Measurements from ENCODE around the gene CR1L.
"Not testable (repeated sequence)": the region's sequence is repeated elsewhere in the genome, so short reads cannot be mapped to it uniquely, and the experiment has no call there.

Gene CR1L

DNA sequence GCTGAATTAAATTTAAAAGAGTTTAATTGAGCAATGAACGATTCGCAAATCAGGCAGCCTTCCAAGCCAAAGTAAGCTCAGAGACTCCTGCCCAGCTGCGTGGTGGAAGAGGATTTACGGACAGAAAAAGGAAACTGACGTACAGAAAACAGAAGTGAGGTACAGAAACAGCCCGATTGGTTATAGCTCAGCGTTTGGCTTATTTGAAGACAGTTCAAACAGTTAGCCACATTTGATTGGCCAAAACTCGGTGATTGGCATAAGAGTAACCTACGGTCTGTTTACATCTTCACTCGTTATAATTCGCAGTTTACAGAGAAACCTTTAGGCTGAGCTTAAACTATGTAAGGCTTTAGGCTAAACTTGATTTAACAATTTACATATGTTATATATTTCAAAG, 46.9 kb downstream of the CR1L start:
- no peak for DNase-seq (ENCODE audit: low spot score)
- TF ChIP-seq, protein P1, sequence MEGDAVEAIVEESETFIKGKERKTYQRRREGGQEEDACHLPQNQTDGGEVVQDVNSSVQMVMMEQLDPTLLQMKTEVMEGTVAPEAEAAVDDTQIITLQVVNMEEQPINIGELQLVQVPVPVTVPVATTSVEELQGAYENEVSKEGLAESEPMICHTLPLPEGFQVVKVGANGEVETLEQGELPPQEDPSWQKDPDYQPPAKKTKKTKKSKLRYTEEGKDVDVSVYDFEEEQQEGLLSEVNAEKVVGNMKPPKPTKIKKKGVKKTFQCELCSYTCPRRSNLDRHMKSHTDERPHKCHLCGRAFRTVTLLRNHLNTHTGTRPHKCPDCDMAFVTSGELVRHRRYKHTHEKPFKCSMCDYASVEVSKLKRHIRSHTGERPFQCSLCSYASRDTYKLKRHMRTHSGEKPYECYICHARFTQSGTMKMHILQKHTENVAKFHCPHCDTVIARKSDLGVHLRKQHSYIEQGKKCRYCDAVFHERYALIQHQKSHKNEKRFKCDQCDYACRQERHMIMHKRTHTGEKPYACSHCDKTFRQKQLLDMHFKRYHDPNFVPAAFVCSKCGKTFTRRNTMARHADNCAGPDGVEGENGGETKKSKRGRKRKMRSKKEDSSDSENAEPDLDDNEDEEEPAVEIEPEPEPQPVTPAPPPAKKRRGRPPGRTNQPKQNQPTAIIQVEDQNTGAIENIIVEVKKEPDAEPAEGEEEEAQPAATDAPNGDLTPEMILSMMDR (IDR thresholded peaks at IDR 0.05; ENCODE audit: extremely low read depth, insufficient read depth, missing control alignments): no peak
- in situ Hi-C loops (cut with MboI; ENCODE audit: low pct_unique_long_range_greater_than_20kb, low sequenced_read_pairs, unreplicated experiment): no loop called here

DNA sequence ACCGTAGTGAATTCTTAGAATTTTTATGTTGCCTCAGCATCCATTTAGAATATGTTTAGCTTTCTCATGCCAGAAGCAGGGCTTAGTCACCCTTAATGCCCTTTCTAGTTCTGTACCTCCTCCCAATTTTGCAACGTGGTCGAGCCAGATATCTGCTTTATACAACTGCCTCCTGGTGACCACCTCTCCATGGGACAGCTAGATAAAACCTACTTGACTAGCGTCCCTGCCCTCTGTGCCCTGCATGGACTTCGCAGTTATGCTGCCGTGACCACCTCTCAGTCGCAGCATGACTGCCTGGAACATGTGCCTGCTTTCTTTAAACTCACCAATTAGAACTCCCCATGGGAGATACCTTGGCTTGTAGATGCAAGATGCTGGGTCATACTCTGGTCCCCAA, 47.4 kb downstream of the CR1L start:
- DNase-seq (ENCODE audit: low spot score); in situ Hi-C loops (cut with MboI; ENCODE audit: low pct_unique_long_range_greater_than_20kb, low sequenced_read_pairs, unreplicated experiment): not testable (repeated sequence)

DNA sequence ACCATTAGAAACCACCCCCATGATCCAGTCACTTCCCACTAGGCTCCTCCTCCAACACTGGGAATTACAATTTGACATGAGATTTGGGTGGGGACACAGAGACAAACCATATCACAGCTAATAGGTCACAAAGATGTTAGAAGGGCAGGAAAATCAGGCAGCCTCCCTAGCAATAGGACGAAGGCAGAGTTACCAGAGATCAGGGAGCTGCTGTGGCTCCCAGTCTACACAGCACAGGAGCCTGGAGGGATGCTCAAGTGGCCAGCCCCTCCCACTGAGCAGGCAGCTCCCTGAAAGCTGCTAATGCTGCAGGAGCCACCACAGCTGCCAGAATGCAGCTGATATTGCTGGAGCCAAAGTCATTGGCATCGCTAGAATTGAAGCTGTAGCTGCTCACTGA, 51.0 kb downstream of the CR1L start:
- no peak for DNase-seq (ENCODE audit: low spot score)
- TF ChIP-seq, protein P1 (IDR thresholded peaks at IDR 0.05; ENCODE audit: extremely low read depth, insufficient read depth, missing control alignments): no peak
- in situ Hi-C loops (cut with MboI; ENCODE audit: low pct_unique_long_range_greater_than_20kb, low sequenced_read_pairs, unreplicated experiment): no loop called here

DNA sequence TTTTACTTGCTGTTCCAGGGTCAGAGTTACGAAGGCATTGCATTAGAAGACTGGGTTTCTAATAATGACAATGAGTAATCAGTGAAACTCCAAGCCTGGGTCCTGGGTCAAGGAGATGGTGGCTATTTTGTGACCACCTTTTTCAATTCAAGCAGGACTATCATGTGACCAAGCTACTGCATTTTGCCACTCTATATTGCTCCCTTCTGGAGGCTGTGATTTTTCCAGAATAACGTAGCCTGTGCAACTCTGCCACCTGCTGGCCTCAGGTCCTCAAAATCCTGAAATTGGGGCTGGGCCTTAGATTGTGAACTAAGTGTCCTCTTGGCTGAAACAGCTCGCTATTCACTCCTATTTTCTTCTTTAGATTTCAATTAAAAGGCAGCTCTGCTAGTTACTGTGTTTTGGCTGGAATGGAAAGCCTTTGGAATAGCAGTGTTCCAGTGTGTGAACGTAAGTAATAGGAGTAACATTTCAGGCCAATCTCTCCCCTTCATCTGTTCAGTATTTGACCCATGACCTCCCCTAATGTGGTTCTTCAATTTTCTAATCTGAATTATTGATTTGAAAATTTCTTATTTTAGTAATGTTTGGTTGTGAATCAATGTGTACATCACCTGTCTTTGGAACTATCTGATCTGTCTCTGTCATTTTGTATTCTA, 54.0 kb downstream of the CR1L start:
- in situ Hi-C loops (cut with MboI; ENCODE audit: low pct_unique_long_range_greater_than_20kb, low sequenced_read_pairs, unreplicated experiment): no loop called here
- TF ChIP-seq, protein P1 (IDR thresholded peaks at IDR 0.05; ENCODE audit: extremely low read depth, insufficient read depth, missing control alignments): peak; percentile 66
- no peak for DNase-seq (ENCODE audit: low spot score)

DNA sequence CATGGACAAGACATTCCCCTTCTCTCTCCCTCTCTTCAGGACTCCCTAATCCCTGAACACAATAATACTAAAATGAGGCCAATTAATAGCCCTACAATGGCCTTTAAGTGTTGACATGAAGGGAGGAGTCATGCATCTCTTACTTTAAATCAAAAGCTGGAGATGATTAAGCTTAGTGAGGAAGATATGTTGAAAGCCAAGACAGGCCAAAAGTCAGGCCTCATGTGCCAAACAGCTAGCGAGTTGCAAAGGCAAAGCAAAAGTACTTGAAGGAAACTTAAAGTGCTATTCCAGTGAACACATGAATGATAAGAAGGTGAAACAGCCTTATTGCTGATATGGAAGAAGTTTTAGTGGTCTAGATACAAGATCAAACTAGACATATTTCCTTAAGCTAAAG, 57.4 kb downstream of the CR1L start:
- DNase-seq (ENCODE audit: low spot score): no peak
- in situ Hi-C loops (cut with MboI; ENCODE audit: low pct_unique_long_range_greater_than_20kb, low sequenced_read_pairs, unreplicated experiment): no loop called here
- TF ChIP-seq, protein P1 (IDR thresholded peaks at IDR 0.05; ENCODE audit: extremely low read depth, insufficient read depth, missing control alignments): no peak

DNA sequence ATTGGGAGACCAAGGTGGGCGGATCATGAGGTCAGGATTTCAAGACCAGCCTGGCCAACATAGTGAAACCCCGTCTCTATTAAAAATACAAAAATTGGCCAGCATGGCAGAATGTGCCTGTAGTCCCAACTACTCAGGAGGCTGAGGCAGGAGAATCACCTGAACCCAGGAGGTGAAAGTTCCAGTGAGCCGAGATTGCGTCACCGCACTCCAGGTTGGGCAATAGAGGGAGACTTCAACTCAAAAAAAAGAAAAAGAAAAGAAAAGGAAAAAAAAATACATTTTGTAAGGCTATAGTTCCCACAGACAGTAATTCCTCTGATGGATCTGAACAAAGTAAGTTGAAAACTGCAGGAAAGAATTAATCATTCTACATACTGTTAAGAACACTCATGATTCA, 58.8 kb downstream of the CR1L start:
- TF ChIP-seq, protein P1 (IDR thresholded peaks at IDR 0.05; ENCODE audit: extremely low read depth, insufficient read depth, missing control alignments): no peak
- in situ Hi-C loops (cut with MboI; ENCODE audit: low pct_unique_long_range_greater_than_20kb, low sequenced_read_pairs, unreplicated experiment): no loop called here
- DNase-seq (ENCODE audit: low spot score): no peak

DNA sequence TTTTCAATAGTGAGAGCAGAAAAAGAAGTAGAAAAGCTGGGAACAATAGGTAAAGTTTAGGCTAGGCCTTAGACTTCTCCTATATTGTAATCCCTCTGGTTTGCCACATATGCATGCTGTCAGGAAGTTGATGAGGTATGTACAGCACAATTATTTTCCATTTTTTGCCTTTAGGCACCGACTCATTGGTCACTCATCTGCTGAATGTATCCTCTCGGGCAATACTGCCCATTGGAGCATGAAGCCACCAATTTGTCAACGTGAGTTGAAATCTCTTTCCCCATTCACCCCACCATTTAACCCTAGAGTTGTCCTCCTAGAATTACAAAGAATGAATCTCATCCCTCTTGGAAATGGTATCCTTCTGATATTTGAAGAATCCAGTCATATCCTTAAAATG, 63.1 kb downstream of the CR1L start:
- in situ Hi-C loops (cut with MboI; ENCODE audit: low pct_unique_long_range_greater_than_20kb, low sequenced_read_pairs, unreplicated experiment); DNase-seq (ENCODE audit: low spot score): not testable (repeated sequence)

DNA sequence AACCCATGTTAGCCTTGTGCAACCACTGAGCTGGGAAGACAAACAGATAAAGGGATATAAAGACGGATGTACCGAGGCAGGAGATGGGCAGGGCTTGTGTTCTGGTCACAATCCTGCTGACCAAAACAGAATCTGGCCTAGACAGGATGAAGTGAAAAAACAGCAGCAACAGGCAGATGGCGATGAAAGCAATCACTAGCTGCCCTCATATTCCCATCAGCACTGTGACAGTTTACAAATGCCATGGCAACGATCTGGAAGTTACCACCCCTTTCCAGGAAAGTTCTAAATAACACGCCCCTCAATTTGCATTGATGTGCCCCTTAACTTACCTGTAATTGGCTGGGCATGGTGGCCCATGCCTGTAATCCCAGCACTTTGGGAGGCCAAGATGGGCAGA, 66.4 kb downstream of the CR1L start:
- in situ Hi-C loops (cut with MboI; ENCODE audit: low pct_unique_long_range_greater_than_20kb, low sequenced_read_pairs, unreplicated experiment): no loop called here
- DNase-seq (ENCODE audit: low spot score): no peak
- TF ChIP-seq, protein P1 (IDR thresholded peaks at IDR 0.05; ENCODE audit: extremely low read depth, insufficient read depth, missing control alignments): no peak

DNA sequence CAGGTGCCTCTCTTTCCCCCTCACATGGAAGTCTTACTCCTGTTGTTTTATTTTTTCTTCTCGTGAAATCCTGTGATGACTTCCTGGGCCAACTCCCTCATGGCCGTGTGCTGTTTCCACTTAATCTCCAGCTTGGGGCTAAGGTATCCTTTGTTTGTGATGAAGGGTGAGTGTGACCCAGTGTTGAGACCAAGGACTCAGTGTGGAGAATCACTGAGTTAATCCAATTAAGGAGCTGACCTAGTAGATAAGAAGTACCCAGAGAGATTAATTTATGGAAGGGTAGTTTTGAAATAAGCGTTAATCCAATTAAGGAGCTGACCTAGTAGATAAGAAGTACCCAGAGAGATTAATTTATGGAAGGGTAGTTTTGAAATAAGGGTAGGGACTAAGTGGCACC, 67.8 kb downstream of the CR1L start:
- DNase-seq (ENCODE audit: low spot score); in situ Hi-C loops (cut with MboI; ENCODE audit: low pct_unique_long_range_greater_than_20kb, low sequenced_read_pairs, unreplicated experiment): not testable (repeated sequence)
